Hematopoietic multipotent progenitor cell (in vitro differentiated cells): ENCODE data around the gene STAP2. TPM values are rescaled to one million over a fixed set of nuclear protein-coding genes. Genes with fewer than 3 reads are reported as not detected.

Source experiments
- DNase-seq, 3 donors: peaks; one replicate each; pipeline ENCODE4 v3.0.0-alpha.2; 2011 to 2015; ENCODE audit warnings: low read depth in 2 of 3, low spot score in 2 of 3
- total RNA-seq: library from RNA; depleted of rRNA; stranded (reverse); fragments of >200 nt; gene quantifications from one replicate; pipeline ENCODE4 v1.2.3, GENCODE V29; 2012

The STAP2 gene
- total RNA-seq: 3.8 TPM

DNA sequence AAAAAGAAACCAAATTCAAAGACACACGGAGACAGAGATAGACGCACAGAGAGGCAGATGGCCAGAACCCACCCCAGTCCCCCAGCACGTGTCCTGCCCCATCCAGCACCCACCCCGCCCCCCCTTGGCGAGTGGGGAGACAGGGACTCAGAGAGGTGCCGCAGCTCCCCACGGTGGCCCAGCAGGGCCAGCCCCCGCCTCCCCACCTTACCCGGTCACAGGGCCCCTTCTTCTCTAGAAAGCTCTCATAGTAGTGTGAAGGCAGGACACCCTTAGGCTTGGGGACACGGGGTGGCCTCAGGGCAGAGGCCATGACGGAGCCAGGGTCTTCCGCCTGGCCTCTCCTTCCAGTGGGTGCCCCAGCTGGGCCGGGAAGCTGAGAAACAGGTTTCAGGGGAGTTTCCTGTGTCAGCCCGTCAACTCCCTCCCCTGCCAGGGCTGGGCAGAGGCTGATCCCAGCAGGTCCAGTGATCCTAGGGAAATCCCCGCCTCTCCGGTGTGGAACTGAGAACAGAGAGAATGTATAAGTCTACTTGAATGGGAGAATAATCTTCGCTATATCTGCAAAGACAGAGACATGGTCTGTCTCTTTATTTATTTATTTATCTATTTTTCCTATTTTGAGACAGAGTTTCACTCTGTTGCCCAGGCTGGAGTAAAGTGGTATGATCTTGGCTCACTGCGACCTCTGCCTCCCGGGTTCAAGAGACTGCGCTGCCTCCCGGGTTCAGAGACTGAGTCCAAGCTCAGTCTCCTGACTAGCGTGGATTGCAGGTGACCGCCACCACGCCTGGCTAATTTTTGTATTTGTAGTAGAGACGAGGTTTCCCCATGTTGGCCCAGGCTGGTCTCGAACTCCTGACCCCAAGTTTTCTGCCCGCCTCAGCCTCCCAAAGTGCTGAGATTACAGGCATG lies at the start of gene STAP2:
STAP2 (minus strand) TSS at position 387 of the 915 bp plus-strand sequence; CDS start at position 313, 74 bp downstream.
- DNase-seq: no peak

- no peak for DNase-seq
These were observed 47.6 kb upstream of the STAP2 start for GRCh38 chr19:4386041-4386782.

DNA sequence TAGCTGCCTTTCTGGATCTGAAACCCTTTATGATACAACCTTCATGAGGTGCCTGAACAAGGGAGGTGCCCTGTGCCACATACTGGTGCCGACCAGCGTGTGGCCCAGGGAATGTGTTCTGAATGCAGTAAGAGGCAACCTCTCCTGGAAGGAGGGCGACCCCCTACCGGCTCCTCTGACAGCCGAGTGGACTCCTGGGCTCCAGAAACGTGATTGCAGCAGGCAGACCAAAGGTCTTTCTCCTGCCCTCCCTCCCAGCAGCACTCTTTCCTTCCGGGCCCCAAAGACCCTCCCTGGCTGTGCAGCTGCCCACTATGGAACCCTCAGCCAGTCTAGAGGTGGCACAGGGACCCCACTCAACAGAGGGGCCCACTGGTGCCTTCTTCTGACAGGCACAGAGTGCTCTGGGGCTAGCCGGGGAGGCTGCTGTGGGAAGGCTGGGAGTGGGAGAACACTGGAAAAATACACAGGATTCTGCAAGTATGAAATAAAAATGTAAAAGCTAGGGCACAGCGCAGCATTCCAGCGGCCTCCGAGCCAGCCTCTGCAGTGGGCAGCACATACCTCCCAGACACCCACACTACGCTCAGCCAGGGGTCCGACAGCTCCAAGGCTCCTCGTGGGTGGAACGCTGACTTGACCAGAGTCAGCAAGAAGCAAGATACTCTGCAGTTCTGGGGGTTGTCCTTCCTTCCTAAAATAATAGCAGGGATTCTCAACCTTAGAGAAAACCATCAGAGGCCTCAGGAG lies 46.8 kb upstream of the STAP2 start:
- DNase-seq: no peak

GRCh38 chr19:4380254-4380727 lies 41.7 kb upstream of the STAP2 start:
- peak in 1 of 3 donors; percentile 46 for DNase-seq

DNA sequence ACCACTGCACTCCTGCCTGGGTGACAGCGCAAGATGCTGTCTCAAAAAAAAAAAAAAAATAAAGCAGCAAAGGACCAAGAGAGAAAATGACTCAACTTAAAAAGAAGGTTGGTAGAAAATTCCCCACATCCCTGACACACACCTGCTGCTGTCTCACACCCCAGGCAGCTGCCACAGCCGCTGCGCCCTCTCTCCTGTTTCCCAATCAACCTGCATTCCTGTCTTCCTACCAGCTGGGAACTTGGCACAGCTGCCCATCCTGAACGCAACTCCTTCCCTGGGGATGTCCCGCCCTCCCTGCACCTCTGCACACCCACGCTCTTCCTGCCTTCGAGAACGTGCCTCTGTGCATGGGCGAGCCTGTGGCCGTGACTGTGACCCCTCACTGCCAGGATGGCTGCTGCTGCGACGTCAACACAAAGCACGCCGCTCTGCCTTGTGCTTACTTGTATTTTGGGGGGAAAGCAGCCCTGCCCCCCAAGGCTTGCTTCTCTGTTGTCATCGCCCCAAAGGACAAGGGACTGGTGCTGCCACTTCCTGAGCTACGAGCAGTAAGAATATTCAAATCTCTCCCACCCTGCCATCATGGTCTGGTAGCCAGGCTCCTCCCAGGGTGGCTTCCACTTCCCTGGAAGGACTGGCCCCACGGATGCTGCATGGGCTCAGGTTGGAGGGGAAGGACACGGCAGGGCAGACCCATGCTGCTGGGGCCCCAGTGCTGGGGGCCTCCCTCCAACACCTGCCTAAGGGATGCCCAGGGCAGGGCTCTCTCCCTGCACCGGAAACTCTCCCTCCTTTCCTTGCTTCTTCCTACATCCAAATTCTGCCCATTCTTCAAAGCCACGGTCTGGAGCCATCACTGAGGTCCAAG lies 41.0 kb upstream of the STAP2 start:
- no peak for DNase-seq

DNA sequence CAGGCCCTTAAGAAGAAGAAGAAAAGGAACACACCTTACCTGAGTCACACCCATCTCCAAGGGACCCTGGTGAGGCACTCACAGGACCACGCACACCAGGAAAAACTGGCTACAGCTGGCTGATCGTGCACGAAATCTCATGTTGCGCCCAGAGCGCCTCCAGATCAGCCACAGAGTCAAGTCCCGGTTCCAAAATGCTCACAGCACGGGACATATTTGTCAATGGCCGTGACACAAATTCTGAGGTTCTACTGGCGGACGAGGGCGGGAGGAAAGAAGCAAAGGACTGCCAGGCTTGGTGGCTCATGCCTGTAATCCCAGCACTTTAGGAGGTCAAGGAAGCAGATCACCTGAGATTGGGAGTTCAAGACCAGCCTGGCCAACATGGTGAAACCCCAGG lies 40.3 kb upstream of the STAP2 start:
- DNase-seq: no peak

GRCh38 chr19:4376991-4377781 lies 38.6 kb upstream of the STAP2 start:
- DNase-seq: no peak

DNA sequence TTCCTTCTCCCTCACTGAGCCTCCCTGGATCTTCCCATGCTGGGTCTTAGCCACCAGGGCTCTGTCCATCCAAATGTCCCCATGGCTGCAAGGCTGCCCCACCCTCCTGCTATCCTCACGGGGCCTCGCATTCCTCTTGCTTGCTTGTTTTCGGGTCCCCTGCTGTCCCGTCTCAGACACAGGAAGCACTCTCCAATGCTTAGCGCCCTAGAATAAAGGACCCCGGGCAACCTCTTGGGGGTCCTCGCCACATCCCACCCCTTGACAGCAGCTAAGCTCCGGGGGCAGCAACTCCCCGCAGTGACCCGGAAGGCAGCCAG lies 38.0 kb upstream of the STAP2 start:
- no peak for DNase-seq

DNA sequence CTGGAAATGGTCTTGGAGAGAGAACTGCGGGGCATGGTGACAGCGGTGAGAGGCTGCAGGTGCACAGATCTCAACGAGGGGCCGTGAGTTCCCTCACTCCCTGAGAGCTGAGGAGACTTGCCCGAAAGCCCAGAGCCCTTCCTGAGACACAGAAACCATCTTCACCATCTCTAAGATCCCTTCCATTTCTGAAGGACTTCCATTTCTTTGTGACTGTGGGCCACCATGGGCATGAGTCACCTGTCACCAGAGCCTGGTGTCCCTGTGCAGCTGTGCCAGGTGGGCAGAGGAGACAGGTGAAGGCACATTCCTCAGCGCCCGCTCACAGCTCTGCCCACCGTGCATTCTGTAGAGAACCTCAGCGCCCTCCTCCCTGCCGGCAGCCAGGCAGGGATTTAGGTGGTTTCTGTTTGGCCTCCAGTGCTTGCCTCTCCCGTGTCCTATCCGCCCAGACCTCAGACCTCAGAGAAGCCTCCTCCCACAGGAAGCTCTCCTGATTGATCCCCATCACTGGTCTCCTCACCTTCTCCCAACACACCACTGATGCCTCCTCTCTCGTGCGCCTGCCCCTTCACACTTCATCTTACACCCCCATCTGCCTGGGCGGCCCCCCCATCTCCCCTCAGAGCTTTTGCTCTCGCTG lies 37.5 kb upstream of the STAP2 start:
- no peak for DNase-seq

- peak in 2 of 3 donors; percentile 70 to 74 for DNase-seq
These were observed 36.8 kb upstream of the STAP2 start for GRCh38 chr19:4375164-4376027.

GRCh38 chr19:4374498-4375163 lies 36.0 kb upstream of the STAP2 start:
- DNase-seq: peak in 2 of 3 donors; percentile 44 to 47

GRCh38 chr19:4373601-4374497 lies 35.2 kb upstream of the STAP2 start:
- DNase-seq: no peak

DNA sequence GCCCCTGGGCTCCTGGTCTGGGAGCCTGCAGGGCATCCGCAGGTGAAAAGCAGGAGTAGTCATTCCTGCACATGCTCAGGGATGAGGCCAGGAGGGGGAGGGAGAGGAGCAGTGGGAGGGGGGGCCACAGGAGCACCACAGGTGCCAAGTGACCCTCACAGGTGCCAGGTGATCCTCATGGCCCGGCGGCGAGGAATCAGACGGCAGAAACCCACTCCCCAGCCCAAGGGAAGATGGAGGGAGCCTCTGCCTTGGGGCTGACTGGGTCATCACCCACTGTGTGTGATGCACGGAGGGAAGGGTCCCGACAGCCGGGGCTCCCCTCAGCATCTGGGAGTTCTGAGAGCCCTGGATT lies 34.4 kb upstream of the STAP2 start:
- no peak for DNase-seq

DNA sequence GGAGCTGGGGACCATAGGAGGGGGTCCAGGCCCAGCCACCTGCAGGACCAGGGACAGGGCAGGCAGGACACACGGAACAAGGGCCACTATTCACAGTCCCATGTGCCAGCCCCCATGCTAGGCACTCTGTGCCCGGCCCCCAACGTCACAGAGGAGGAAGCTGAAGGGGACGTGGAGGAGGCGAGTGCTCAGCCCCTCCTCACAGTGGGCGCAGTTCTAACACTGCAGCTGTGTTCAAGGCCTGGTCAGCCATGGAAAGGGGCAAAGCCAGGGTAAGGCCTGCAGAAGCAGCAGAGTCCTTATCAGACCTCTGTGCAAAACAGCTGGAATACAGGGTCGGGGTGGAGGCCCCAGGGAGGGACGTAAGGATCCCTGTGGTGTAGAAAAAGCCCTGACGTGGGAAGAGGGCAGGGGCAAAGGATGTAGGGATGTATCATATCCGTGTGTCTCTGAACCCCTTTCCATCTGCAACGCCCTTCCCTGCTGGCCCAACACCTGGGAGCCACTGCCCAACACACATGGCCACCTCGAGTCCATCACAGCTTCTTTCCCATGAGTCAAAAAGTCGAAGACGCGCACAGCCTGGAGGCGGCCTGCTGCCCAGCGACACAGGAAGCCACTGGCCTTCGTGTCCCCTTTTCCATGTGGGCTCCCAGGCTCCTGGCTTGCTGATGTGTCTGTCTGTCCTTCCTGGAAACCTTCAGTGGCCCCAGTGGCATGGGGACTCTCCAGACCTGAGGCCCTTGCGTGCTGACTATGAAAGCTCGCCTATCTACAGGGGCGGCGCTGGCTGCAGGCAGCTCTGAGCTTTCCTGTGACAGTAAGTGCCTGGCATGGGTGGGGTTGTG lies 33.8 kb upstream of the STAP2 start:
- no peak for DNase-seq
